GM19468 (cell line): ENCODE measurements around the gene NOX5.

Experiments
- ATAC-seq: cut with Tn5 transposase; IDR thresholded peaks from one replicate; pipeline ENCODE4 v1.9.1; 2021; ENCODE audit warnings: mild to moderate bottlenecking, moderate library complexity, moderate number of reproducible peaks; ENCODE audit not compliant: unreplicated experiment; ENCODE audit errors: extremely low read depth

The NOX5 gene

DNA sequence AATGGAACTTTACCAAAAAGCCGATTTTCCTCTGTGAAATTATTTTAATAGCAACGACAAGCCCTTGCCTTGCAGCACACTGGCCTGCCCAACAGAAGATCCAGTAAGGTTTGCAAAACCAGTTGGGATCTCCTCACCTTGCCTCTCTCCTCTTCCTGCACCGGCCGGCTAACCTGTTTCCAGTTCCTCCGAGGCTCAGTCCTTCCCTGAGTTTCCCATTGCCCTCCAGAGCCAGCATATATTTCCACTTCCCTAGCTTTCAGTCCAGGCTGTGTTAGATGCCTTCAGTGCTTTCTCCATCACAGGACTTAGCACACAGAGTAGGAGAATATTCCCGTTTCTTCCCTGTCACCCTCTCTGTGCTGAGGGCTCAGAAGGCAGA, 60.3 kb downstream of the NOX5 start:
- ATAC-seq = no peak

GRCh38 chr15:69075440-69075839, 60.9 kb downstream of the NOX5 start:
- no peak for ATAC-seq

GRCh38 chr15:69076756-69077155, 62.3 kb downstream of the NOX5 start:
- ATAC-seq = no peak

GRCh38 chr15:69078638-69079037, 64.1 kb downstream of the NOX5 start:
- ATAC-seq = no peak

- no peak for ATAC-seq
Measured at GRCh38 chr15:69080295-69081248, 66.1 kb downstream of the NOX5 start.

GRCh38 chr15:69081310-69082004, 67.0 kb downstream of the NOX5 start:
- no peak for ATAC-seq

- no peak for ATAC-seq
Measured at GRCh38 chr15:69082021-69082502, 67.6 kb downstream of the NOX5 start.

- no peak for ATAC-seq
Measured at GRCh38 chr15:69082554-69082953, 68.1 kb downstream of the NOX5 start.

DNA sequence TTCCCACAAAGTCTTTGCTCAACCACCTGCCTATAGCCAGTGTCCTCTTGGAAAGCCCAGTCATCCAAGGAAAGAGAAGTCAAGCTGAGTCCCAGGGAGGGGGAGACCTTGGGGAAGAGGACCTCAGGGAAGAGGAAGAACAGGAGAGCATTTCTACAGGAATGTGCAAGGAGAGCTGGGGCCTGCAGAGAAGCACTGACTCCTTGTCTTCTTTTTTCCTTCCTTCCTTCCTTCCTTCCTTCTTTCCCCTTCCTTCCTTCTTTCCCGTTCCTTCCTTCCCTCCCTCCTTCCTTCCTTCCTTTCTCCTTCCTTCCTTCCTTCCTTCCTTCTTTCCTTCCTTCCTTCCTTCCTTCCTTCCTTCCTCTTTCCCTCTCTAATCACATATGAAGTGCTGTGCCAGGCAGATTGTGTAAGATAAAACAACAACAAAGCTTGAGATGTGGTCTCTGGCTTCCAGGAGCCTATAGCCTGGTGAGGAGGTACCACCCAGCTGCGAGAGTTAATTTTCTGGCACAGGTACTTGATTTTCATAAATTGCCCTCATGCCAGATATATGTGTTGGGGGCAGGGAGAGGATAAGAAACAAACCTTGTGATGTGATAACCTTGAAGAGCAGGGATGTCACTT, 70.0 kb downstream of the NOX5 start:
- no peak for ATAC-seq

DNA sequence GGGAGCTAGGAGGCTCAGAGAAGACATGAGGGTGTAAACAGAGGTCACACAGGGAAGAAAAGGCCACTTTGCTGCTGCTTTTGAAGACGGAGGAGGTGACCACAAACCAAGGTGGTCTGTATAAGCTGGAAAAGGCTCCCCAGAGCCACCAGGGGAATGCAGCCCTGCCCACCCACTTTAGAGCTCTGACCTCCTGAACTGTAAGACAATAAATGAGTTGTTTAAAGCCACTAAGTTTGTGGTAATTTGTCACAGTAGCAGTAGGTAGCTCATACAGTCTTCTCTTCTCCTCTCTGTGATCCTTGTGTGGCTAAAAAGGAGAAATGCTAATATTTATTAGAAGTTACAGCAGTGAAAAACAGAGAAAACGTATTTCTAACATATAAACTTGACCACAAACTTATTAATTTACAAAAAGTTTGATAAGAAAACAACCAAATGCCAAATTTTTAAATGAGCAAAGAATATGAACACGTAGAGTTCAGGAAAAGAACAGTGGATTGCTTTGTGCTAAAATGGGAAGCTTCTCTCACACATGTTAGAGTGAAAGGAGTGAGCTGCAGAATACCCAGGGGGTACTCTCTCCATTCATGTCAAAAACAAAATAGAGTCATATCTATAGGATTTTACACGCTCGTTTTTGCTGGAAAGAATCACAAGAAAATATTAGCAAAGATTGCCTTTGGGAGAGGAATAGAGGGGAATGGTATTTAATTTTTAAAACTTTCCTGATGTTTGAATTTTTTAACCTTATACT, 71.0 kb downstream of the NOX5 start:
- no peak for ATAC-seq

DNA sequence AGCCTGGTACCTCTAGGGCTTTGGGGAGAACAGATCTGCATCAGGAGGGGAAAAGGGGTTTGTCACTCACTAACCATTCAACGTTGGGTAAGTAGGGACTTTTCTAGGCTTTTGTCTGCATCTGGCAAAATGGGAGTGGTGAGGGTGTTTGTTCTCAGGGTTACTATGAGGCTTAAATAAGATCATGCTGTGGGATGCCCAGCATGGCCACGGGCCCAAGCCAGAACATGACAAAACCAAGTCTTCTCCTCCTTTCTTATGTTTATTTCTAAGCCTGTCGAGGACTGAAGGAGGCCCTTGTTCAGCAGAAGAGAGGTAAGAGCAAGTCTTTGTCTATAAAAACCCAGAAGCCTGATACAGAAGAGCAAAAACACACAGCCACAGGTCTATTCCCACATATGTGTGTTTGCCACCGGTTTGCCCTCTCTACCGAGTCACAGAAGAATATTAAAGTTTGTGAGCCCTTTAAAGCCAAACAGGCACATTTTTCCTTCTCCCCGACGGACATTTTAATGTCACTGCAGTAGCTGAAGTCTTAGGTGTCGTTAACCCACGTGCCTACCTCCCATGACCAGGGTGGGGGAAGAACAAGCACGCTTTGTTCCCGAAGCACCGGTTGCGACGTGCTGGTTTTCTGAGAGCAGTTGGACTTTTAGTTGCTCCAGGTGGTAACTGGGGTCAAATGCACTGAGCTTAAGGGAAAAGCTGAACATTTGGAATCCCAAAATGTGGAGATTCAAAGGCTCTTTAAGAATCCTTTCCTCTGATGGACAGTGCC, 72.1 kb downstream of the NOX5 start:
- no peak for ATAC-seq

GRCh38 chr15:69087366-69087976, 73.0 kb downstream of the NOX5 start:
- no peak for ATAC-seq

GRCh38 chr15:69088300-69088965, 73.9 kb downstream of the NOX5 start:
- ATAC-seq = no peak

DNA sequence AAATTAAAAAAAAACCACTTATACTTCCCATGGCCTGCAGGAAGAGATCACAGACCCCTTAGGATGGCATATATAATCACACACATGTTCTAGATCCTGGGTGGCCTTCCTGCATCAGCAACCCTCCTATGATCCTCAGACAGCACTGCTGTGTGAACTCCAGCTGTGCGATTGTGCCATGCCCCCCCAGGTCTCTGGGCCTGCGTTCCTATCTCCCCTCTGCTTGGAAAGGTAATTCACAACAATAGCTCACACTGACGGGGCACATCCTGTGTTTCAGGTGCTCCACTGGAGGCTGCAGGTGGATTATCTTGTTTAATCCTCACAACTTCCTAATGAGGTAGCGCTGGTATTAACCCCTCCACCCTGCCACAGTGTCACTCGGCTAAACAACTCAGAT, 74.8 kb downstream of the NOX5 start:
- no peak for ATAC-seq

GRCh38 chr15:69090197-69090948, 75.9 kb downstream of the NOX5 start:
- no peak for ATAC-seq

DNA sequence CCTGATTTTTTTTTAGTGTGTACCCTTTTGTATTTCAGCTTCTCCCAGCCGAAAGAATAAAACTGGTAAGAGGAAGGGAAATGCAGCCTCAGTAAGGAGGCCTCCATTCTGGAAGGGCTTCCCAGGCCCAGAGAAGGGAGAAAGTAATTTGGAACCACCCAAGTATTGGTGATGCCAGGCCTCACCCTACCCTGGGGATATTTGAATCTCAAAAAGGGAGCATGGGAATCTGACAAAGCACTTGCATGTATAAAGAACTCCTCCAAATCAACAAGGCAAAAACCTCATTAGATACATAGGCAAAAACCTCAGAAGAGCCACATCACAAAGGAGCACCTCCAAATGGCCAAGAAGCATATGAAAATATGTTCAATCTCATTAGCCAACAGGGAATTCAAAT, 77.2 kb downstream of the NOX5 start:
- no peak for ATAC-seq

GRCh38 chr15:69092159-69092558, 77.7 kb downstream of the NOX5 start:
- ATAC-seq = no peak

DNA sequence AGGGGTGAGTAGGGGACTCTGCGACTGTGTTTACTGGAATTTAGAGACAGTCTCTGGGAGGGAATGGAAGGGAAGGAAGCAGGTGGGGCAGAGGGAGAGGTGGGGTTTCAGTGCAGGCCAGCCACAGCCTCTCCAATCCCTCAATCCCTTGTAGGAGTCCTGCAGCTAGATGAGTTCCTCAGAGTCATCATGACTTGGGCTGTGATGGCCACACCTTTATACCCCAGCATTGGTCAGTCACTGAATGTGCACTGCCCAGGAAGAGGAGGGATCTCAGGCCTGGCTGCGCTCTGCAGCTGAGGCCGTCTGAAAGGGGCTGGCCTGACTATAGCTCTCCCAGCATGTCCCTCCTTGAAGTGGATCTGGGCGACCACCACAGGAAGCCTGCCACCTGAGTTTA, 78.6 kb downstream of the NOX5 start:
- no peak for ATAC-seq
